DND-41 (cell line): ENCODE measurements around the gene FOSL1.

Source experiments
- EZH2 ChIP-seq: IDR thresholded peaks from 3 replicates; pipeline ENCODE4 v1.6.1; 2012; ENCODE audit warnings: borderline replicate concordance, low read depth, mild to moderate bottlenecking, moderate library complexity, low read length, inconsistent platforms; ENCODE audit not compliant: severe bottlenecking
- TF ChIP-seq, protein P1 (sequence below): IDR thresholded peaks from 2 replicates; pipeline ENCODE4 v1.5.1; 2012; ENCODE audit warnings: borderline replicate concordance, low read length, moderate library complexity, mild to moderate bottlenecking; ENCODE audit not compliant: poor library complexity, severe bottlenecking; ENCODE audit errors: extremely low read depth

DNA sequence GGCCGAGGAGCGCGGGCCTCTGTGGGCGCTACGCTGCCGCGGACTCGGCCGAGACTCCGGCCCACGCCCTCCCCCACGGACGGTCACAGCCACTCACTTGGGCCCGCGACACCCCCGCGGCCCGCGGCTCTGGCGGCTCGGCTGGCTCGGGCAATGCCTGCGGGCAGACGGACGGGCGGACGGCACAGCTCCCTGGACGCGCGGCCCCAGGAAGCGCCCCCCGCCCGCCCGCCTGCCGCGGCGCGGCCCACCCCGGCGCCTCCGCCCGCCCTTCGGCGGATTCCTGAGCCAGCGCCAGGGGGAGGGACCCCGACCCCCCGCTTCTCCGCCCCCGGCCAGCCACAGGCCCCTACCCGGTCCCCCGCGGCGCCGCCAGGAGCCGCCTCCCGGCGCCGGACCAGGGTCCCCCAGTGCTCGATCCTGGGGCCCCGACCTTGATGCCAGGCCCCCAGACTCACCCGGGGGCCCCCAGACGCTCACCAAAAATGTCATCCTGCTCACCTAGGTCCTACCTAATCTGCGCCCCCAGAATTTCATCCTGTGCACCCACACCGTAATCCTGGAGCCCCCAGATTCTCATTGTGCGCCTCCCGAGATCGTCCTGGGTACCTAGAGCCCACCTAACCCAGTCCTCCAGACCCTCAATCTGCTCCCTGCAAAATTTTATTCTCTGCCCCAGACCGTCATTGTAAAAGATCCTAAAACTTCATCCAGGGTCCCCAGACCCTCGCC is 27.4 kb downstream of the FOSL1 start, which contains the start of gene EFEMP2:
- TF ChIP-seq, protein P1, sequence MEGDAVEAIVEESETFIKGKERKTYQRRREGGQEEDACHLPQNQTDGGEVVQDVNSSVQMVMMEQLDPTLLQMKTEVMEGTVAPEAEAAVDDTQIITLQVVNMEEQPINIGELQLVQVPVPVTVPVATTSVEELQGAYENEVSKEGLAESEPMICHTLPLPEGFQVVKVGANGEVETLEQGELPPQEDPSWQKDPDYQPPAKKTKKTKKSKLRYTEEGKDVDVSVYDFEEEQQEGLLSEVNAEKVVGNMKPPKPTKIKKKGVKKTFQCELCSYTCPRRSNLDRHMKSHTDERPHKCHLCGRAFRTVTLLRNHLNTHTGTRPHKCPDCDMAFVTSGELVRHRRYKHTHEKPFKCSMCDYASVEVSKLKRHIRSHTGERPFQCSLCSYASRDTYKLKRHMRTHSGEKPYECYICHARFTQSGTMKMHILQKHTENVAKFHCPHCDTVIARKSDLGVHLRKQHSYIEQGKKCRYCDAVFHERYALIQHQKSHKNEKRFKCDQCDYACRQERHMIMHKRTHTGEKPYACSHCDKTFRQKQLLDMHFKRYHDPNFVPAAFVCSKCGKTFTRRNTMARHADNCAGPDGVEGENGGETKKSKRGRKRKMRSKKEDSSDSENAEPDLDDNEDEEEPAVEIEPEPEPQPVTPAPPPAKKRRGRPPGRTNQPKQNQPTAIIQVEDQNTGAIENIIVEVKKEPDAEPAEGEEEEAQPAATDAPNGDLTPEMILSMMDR: no peak
- TF ChIP-seq EZH2: no peak
